GM19452 (cell line): ENCODE data around the gene SYNE3.
A peak's percentile ranks its signal among the peaks of the same experiment; 100 is the strongest.
"Not testable (repeated sequence)": the region's sequence is repeated elsewhere in the genome, so short reads cannot be mapped to it uniquely, and the experiment has no call there.

Experiments used
- ATAC-seq: cut with Tn5 transposase; IDR thresholded peaks from one replicate; pipeline ENCODE4 v1.9.1; 2021; ENCODE audit not compliant: unreplicated experiment

Gene SYNE3

DNA sequence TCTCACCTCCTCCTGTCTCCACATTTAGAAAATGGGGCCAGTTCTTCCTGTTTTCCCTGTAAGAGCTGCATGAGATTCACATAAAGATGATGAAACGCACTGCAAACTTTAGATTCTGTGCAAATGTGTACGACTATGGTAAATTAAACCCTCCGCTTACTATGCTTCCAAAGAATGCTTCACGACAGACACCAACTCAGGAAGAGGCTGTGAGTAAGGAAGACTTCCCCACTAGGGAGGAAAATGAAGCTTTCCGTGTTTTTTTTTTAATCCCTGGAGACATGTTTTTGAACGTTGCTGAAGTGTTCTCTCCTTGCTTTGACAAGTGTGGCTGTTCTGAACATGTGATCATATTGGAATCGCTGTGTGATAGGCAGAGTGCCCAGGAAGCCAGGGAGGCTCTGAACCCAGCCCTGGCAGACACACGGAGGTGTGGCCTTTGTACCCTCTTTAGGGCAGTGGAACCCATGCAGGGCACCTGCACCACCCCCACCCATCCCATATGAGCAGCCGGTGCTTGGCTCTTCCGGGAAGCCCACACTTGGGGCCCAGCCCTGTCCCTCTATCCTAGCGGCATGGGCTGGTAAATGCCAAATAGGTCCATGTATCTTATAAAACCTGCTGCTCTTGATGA lies 7.5 kb upstream of the SYNE3 start:
- ATAC-seq, result no peak

DNA sequence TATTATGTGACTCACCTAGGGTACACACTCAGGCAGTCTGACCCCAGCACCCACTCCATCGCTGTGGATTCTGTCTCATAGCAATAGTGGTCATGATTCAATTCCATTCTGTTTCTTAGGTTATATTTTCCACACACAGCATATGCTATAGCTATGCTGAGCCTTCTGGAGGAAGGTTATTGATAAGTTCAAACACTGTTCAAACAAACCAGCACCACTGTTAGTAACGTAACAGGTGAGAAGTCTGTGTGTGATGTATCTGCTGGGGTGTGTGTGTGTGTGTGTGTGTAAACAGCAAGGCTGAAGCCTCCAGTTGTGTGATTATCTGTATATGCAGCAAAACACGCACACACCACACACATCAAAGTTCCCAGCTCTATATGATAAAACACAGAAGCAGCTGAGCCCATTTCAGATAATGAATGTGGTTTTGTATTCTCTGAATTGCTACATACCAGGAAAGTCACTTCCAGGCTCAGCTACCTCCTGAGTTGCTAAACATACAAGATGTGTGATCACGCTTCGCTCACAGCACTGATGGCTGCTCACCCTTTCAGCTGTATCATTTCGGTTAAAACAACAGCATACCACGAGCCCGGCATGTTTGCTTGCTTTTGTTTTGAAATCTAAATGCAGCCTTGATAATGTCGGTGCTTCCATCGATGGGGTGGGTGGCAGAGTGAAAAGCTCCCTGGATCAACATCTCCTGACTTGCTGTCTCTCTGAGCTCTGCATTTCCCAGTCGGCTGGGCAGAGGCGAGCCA lies 6.8 kb upstream of the SYNE3 start:
- no peak for ATAC-seq

DNA sequence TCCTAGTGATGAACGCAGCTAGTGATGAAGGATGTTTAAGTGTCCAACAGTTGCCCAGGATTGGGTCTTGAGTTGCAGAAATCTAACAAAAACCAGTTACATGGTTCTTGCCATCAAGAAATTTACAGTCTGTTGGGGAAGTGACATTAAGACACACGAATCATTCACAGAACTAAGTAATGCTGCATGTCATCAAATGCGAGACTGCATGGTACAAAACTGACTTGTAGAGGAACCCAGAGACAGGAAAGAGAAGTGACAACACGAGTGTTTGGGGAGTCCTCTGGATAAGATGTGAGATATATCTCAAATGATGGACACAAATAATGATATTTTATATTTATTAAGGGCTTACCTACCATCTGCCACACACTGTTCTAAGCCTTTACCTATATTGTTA lies 6.1 kb upstream of the SYNE3 start:
- no peak for ATAC-seq

DNA sequence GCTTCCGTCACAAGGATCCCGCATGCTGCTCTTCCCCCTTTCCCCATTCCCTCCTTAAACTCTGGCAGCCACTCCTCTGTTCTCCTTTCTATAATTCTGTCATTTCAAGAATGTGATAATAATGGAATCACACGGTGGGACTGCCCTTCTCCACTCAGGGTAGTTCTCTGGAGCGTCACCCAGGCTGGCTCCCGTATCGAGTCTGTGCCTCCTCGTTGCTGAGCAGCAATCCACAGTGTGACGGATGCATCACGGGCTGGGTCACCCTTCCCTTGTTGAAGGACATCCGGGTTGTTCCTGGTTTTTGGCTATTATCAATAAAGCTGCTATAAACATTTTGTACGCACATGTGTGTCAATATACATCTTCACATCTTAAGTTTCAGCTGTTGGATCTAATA lies 5.7 kb upstream of the SYNE3 start:
- no peak for ATAC-seq

DNA sequence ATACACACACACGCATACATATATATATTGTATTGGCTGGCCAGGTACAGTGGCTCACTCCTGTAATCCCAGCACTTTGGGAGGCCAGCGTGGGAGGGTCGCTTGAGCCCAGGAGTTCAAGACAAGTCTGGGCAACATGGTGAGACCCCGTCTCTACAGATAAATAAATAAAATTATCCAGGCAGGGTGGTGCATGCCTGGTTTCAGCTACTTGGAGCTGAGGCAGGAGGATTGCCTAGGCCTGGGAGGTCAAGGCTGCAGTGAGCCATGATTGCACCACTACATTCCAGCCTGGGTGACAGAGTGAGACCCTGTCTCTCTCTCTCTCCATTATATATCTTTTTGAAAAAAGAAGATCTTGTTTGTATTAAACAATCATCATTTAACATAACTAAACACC lies 4.6 kb upstream of the SYNE3 start:
- no peak for ATAC-seq

DNA sequence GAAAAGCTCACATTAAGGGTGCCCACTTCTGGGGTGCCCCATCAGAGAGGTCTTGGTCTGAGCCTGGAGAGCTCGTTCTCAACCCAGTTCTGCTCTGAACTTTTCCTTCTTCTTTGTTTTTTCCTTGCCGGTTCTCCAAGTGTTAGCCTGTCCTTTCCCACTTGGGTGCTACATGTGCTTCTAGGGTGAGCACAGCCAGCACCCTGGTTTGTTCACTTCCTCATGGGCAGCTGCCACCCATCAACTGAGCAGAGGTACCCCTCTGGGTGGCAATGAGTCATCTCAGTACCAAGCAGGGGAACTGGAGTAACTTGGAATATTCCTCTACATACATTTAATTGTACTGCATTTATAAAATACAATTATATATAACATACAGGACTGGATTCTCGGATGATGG lies 3.9 kb upstream of the SYNE3 start:
- no peak for ATAC-seq

DNA sequence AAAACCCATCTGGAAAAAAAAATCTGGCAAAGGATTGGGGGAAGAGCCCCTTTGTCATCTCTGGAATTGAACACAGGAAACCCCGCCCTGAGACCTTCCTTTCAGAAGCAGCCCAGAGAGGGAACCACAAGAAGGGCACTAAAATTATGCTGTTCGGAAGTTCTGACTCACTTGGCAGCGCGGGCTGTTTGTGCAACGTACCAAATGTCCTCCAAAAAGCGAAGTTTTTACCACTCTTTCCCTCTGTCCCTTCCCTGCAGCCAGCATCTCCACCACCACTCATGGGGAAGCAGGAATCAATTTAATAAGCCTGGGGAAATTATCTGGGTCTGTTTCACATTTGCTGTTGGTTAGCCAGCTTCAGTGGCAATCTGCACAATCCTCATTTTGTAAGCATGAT lies 3.2 kb upstream of the SYNE3 start:
- no peak for ATAC-seq

DNA sequence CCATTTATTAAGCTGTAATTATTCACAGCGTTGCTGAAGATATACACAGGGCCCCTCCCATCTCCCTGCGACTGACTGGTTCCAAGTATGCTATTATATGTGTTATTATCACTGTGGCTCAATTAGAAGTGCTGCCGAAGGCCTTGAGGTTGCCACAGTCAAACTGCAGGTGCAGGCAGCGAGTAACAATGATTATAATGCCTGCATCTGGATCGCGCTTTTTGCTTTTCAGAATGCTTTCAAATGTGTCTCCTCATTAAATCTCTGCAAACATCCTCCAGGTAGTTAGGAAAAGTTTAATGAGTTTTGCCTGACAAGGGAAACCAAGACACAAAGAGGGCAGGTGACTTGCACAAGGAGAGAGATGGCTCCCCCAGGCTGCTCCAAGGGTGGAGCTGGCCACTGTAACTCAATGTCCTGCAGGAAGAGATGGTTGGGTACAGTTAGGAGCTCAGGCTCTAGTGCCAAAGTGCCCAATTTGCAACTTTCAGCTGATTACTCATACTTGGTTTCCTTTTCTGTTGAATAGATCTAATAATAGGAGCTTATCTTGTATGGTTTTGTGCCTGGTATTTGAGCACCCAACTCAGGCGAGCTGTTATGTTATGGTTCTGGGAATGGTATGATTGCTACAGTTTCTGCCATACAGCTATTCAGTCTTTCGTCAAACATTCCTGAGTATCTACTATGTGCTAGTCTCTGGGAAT lies 1.7 kb upstream of the SYNE3 start:
- ATAC-seq, result no peak

DNA sequence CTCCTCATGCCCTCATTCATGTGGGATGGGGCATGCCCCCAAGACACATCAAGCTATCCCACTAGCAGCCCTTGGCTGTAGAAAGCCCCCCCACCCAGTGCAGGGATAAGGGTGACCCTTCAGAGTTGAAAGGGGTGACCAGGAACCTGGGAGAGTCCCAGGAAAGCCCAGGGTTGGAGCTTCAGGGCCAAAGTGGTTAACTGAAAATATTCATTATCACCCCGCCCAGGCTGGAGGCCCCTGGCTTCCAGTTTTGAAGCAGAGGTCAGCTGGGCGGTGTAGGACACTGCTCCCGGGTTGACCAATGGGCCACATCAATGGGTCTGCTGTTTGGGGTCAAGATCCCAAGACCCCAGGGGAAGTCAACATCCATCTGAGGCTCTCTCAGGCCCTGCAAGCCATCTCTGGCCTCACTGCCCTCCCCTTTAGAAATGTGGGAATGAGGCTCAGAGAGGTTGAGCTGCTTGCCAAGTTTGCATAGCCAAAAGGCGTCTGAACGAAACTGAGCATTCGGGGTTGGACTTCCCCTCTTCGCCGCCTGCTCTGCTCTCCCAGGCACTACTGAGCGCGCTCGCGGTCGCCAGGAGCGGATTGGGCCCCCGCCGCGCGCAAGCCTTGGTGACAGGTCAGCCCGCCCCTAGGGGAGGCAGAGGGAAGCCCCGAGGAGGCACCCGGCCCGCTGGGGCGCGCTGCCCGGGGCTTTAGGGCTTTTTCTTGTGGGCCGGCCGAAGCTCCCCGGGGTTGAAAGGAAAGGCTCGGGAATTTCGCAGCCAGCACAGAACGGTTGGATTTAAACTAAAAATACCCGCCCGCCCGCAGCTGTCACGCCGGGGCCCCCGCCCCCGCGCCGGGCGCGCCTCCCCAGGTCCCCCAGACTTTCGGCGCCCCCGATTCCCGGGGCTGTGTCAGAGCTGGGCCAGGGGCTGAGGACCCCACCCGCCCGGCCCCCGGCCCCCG lies 576 bp downstream of the SYNE3 start:
- peak; percentile 84 for ATAC-seq

DNA sequence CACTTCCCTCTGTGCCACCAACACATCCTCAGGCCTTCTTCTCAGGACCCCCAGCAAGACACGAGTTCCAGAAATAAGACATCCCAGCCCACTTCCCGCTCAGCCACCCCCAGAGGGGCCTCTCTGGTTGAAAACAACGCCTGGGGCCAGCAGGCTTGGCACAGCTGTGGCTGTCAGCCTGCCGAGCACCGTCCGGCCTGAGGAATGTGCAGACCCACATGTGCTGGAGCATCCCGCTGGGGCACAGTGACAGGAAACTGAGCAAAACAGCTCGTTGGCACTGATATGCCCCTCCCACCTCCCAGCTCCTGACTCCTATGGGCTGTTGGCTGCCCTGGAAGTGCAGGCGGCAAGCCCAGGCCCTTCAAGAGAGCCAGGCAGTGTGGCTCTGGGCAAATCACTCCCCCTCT lies 1.4 kb downstream of the SYNE3 start:
- no peak for ATAC-seq

DNA sequence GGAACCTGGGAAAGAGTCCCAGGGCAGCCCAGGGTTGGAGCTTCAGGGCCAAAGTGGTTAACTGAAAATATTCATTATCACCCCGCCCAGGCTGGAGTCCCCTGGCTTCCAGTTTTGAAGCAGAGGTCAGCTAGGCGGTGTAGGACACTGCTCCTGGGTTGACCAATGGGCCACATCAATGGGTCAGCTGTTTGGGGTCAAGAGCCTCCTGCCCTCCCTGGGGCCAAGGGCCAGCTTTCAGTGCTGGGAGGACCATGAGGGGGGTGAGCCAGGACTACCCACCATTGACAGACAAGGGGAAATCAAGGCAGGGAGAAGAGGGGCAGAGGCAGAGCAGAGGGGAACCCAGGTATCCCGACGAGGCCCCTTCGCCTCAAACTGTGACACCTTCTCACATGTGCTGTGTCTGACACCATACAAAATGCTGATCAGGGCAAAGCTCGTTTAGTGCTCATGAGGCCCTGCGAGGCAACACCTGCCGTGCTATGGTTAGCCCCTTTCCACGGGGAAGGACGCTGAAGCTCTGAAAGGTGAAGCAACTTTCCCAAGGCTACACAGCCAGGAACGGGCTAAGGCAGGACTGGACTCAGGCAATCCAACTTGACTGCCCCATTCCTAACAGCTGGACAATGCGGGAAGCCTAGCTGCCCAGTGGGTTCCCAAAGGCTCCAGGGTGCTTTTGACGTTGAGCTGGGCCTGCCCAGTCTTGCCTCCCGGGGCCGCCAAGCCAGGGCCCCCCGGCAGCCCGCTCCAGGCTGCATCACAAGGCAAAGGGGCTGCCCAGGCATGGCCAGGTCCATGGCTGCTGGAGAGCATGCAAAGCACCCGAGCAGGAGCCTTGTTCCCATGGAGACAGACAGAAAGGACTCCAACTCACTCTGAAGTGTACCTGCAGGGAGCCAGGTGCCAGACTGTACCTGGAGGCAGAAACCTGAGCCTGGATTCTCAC lies 2.0 kb downstream of the SYNE3 start:
- no peak for ATAC-seq

DNA sequence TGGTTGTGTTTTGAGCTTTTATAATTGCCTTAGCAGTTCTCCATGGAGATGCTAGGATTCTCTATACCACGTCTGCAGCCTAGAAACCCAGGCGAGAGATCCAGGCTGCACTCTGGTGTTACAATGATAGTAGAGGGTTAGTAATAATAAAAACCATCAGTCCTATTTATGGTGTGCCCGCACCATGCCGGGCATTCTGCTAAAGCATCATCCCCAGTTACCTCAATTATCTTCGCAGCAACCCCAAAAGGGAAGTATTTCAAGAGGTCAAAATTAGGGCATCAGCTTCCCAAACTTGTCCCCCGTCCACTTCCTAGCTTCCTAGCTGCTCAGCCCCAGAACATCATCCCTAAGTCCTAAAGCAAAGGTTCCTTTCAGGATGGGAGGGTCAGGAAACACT lies 3.2 kb downstream of the SYNE3 start:
- no peak for ATAC-seq

DNA sequence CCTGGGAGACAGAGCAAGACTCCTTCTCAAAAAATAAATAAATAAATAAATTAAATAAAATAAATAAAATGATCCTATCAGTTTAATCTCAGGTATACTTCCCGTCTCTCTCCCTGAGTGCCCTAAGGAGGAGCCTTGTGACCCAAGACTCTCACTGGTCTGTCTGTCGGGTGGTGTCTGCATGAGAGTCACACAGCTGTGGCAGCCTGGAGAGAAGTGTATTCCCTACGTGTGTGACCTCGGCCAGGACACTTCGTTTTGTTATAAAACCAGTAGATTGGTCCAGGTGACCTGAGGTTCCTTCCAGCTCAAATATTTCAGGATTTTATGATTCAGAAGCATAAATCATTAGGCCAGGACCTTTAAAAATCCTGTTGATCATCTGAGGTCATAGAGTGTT lies 4.8 kb downstream of the SYNE3 start:
- ATAC-seq, result no peak

DNA sequence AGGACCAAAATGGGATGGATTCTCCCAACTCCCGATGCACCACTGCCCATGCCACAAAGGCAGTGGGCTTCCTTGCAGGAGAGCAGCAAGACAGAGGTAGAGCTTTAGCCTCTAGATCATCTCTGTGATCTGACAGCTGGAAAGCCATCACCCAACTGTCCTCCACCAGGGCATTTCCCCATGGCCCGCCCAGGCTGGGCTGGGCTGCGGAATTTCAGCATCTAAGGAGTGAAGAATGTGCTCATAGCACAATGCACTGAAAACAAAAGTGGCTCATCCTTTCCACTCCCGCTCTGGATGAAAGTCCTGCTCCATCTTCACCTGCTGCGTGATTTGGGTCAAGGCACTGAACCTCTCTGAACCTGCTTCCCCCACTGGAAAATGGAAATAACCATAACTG lies 5.6 kb downstream of the SYNE3 start:
- no peak for ATAC-seq

DNA sequence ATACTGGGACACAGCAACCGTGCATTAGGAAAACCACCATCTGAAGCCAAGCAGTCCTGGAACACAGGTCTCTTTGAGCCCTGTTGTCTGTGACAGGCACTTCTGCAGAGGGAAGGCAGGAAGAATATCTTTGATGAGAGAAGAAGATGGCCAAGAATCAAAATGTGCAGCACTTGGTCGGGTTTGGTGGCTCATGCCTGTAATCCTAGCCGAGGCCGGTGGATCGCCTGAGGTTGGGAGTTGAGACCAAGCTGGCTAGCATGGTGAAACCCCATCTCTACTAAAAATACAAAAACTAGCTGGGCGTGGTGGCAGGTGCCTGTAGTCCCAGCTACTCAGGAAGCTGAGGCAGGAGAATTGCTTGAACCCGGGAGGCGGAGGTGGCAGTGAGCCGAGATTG lies 6.1 kb downstream of the SYNE3 start:
- not testable (repeated sequence) for ATAC-seq

DNA sequence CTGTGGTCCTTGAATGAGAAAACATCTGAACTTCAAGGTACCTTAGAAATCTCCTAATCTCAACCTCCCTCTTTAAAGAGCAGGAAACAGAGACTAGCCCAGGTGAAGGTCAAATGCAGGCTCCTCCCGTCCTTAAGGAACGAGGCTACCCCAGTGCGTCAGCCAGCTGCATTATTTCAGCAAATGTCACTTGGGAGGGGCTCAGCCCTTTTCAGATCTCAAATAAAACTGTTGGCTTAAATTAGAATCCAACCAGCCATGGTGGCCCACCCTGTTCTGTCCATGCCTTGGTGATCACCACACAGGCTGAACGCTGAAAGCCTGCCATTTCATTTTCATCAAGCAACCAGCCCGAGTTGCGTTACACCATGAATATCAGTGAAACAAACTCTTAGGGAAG lies 7.0 kb downstream of the SYNE3 start:
- no peak for ATAC-seq

DNA sequence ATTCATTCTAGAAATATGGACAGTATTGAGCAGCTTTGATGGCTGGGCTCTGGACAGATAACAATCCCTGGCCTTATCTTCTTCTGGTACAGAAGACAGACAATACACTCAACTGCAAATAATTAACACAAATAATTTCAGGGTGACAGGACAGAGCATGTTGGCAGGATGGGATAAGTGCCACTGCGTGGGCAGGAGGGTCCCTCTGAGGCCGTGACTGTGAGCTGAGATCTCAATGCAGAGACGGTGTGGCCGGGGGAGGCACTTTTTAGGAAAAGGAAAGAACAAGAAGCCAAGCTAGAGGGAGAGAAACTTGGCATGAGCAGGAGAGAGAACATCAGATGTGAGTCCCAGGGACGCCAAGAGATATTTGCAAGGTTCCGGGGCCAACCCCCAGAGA lies 8.1 kb downstream of the SYNE3 start:
- ATAC-seq, result no peak

DNA sequence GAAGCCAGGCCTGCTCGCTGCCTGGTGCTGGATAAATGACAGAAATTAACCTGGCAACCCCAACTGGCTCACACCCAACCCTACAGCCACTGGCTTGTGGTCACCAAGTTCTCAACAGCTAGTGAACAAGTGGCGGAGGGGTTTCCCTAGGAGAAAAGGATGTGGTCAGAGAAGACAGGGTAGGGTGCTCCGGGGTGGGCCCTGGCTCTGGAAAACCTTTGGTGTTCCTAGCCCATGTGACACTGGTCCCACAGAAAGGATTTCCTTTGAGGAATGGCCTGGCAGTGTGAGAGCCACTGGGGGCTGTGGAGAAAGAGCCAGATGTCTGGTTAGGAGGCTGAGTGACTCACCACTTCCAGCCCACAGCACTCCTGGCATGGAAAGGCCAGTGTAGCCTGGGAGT lies 8.7 kb downstream of the SYNE3 start:
- ATAC-seq, result no peak

DNA sequence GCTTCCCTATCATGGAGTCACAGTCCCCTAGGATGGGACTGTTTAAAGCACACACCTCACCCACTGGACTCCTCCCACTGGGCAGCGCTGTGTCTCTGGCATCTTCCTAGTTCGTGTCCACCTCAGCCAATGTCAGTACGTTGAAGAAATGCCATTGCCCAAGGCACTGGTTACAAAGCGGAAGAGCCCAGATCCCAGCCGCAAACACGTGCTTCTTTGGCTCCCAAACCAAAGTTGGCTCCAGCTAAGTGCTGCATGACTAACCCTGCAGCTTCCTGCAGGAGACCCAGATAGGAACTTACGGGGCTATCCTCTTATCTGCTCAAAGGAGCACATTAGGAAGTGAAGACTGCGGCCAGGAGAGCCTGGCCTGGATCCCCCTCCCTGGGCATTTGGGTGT lies 9.3 kb downstream of the SYNE3 start:
- ATAC-seq, result no peak

DNA sequence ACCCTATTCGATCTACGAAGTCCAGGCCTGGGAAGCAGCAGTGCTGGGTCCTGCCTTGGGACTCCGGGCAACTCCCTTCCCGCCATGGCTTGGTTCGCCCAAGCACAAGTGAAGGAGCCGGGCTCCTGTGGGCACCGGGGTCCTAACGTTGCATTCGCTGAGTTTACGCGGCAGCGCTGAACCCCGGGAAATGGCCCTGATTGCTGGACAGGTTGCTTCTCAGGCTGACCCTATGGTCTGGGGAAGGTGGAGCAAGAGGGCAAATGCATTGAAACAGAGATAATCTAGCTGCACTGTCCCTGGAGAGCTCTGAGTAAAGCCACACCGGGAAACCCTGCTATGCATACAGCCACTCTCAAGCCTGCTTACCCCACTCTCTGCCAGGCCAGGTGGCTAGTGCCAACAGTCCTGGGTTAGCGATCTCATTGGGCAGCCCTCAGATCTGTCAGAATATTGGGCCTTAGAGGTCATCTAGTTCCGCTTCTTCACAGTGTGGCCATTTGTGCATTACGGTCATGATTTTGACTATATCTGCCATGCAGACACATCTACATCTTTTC lies 11.3 kb downstream of the SYNE3 start:
- peak; percentile 47 for ATAC-seq
